SK-N-SH (cell line): ENCODE measurements around the gene LLGL2.

Experiments used
- CHD2 ChIP-seq: fragments of 150-350 bp; IDR thresholded peaks from 2 replicates; pipeline ENCODE4 v1.6.1; 2018; ENCODE audit warnings: low read length; ENCODE audit not compliant: partially characterized antibody
- CTCF ChIP-seq: fragments of 200-600 bp; sonication (generic); IDR thresholded peaks from 2 replicates; pipeline ENCODE4 v1.6.1; 2017; ENCODE audit warnings: antibody characterized with exemption, mild to moderate bottlenecking, moderate library complexity
- EP300 ChIP-seq, 2 experiments: IDR thresholded peaks; 2 replicates each; pipeline versions ENCODE4 v1.4.0 to v1.6.1; 2012; ENCODE audit warnings: borderline replicate concordance in 1 of 2, low read depth in 1 of 2, low read length in 1 of 2
- EZH2phosphoT487 ChIP-seq: fragments of 200-600 bp; sonication (generic); IDR thresholded peaks from 2 replicates; pipeline ENCODE4 v1.6.1; 2017; ENCODE audit warnings: low read depth, mixed run types, mild to moderate bottlenecking, antibody characterized with exemption, moderate library complexity, borderline replicate concordance
- FOSL2 ChIP-seq: IDR thresholded peaks from 2 replicates; pipeline ENCODE4 v1.4.0; 2012; ENCODE audit warnings: low read depth, mild to moderate bottlenecking, moderate library complexity, borderline replicate concordance
- GABPA ChIP-seq: IDR thresholded peaks from 2 replicates; pipeline ENCODE4 v1.4.0; 2012; ENCODE audit warnings: low read depth, mild to moderate bottlenecking
- GATA2 ChIP-seq: sonication (generic); formaldehyde crosslinking; IDR thresholded peaks from 2 replicates; pipeline ENCODE4 v1.5.0; 2020; ENCODE audit warnings: mild to moderate bottlenecking, missing genetic modification reagents
- JUND ChIP-seq: IDR thresholded peaks from 2 replicates; pipeline ENCODE4 v1.4.0; 2012
- RCOR1 ChIP-seq: fragments of 150-350 bp; IDR thresholded peaks from 2 replicates; pipeline ENCODE4 v1.6.1; 2017; ENCODE audit warnings: antibody characterized with exemption, low read length
- RFX5 ChIP-seq: IDR thresholded peaks from 2 replicates; pipeline ENCODE4 v1.6.1; 2012; ENCODE audit warnings: mild to moderate bottlenecking, improper control_type of control experiment, low read length
- TEAD4 ChIP-seq: IDR thresholded peaks from 2 replicates; pipeline ENCODE4 v1.4.0; 2012; ENCODE audit warnings: mild to moderate bottlenecking, borderline replicate concordance; ENCODE audit not compliant: insufficient read depth
- TF ChIP-seq, protein P1 (sequence below): fragments of 150-350 bp; IDR thresholded peaks from 2 replicates; pipeline ENCODE4 v1.6.1; 2017; ENCODE audit warnings: antibody characterized with exemption, low read length, low read depth, borderline replicate concordance

GRCh38 chr17:75601057-75601987 lies 75.8 kb downstream of the LLGL2 start:
- TF ChIP-seq CTCF (peak; percentile 92), RCOR1 (no peak), JUND (no peak), FOSL2 (no peak), CHD2 (no peak), GABPA (no peak), GATA2 (CRISPR knock-in tag) (no peak), EP300 (IDR thresholded peaks at IDR 0.05; ENCODE audit: borderline replicate concordance in 1 of 2, low read depth in 1 of 2, low read length in 1 of 2) (no peak), EZH2phosphoT487 (no peak), RFX5 (no peak), TEAD4 (no peak)
- TF ChIP-seq, protein P1, sequence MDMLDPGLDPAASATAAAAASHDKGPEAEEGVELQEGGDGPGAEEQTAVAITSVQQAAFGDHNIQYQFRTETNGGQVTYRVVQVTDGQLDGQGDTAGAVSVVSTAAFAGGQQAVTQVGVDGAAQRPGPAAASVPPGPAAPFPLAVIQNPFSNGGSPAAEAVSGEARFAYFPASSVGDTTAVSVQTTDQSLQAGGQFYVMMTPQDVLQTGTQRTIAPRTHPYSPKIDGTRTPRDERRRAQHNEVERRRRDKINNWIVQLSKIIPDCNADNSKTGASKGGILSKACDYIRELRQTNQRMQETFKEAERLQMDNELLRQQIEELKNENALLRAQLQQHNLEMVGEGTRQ = no peak
